Panc1 (cell line): ENCODE results near the gene UPK2.

Experiments
- CTCF ChIP-seq: fragments of 450-650 bp; IDR thresholded peaks from 2 replicates; pipeline ENCODE4 v1.5.1; 2017; ENCODE audit warnings: mild to moderate bottlenecking
- POLR2AphosphoS5 ChIP-seq: IDR thresholded peaks from 2 replicates; pipeline ENCODE4 v1.6.1; 2012; ENCODE audit warnings: mild to moderate bottlenecking, low read depth, low read length, moderate library complexity
- TCF7L2 ChIP-seq: IDR thresholded peaks from 2 replicates; pipeline ENCODE4 v1.6.1; 2011; ENCODE audit warnings: mild to moderate bottlenecking, low read depth, low read length, inconsistent platforms
- TF ChIP-seq, protein P1 (sequence below), 2 experiments: IDR thresholded peaks; 2 replicates each; pipeline ENCODE4 v1.6.1; 2011 to 2012; ENCODE audit warnings: low read depth in 2 of 2, control low read depth in 1 of 2, low read length in 1 of 2, mild to moderate bottlenecking in 1 of 2, moderate library complexity in 1 of 2; ENCODE audit not compliant: insufficient read depth in 1 of 2

- TF ChIP-seq TCF7L2 (no peak), POLR2AphosphoS5 (no peak; the same call in 1 of the 2 replicates), CTCF (no peak)
- TF ChIP-seq, protein P1, sequence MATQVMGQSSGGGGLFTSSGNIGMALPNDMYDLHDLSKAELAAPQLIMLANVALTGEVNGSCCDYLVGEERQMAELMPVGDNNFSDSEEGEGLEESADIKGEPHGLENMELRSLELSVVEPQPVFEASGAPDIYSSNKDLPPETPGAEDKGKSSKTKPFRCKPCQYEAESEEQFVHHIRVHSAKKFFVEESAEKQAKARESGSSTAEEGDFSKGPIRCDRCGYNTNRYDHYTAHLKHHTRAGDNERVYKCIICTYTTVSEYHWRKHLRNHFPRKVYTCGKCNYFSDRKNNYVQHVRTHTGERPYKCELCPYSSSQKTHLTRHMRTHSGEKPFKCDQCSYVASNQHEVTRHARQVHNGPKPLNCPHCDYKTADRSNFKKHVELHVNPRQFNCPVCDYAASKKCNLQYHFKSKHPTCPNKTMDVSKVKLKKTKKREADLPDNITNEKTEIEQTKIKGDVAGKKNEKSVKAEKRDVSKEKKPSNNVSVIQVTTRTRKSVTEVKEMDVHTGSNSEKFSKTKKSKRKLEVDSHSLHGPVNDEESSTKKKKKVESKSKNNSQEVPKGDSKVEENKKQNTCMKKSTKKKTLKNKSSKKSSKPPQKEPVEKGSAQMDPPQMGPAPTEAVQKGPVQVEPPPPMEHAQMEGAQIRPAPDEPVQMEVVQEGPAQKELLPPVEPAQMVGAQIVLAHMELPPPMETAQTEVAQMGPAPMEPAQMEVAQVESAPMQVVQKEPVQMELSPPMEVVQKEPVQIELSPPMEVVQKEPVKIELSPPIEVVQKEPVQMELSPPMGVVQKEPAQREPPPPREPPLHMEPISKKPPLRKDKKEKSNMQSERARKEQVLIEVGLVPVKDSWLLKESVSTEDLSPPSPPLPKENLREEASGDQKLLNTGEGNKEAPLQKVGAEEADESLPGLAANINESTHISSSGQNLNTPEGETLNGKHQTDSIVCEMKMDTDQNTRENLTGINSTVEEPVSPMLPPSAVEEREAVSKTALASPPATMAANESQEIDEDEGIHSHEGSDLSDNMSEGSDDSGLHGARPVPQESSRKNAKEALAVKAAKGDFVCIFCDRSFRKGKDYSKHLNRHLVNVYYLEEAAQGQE (IDR thresholded peaks at IDR 0.05; ENCODE audit: insufficient read depth in 1 of 2, low read depth in 2 of 2, low read length in 1 of 2): no peak
Observed at GRCh38 chr11:118929501-118930093, 26.5 kb upstream of the UPK2 start.
